ENCODE results near the gene S100A11.

S100A11 gene

DNA sequence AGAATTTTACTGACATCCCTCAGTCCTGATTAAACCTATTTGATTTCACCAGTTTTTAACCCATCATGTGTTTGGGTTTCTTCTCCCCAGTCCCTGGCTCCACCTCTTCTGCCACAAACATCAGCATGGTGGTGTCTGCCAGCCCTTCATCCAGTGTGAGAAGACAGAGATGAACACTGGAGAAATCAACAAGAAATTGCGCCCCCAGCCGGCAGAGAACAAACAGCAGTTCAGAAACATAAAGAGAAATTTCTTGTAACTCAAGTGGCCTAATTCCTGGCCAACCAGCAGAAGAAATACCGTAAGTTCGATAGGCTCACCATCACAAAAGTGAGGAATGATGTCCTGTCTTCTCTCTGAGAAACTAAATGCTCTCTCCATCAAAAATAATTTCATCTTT is 18.3 kb downstream of the S100A11 start:
- no peak overlapping the region for H3K4me3 ChIP-seq (ENCODE audit: low read depth, low read length)
- TF ChIP-seq, protein P1, sequence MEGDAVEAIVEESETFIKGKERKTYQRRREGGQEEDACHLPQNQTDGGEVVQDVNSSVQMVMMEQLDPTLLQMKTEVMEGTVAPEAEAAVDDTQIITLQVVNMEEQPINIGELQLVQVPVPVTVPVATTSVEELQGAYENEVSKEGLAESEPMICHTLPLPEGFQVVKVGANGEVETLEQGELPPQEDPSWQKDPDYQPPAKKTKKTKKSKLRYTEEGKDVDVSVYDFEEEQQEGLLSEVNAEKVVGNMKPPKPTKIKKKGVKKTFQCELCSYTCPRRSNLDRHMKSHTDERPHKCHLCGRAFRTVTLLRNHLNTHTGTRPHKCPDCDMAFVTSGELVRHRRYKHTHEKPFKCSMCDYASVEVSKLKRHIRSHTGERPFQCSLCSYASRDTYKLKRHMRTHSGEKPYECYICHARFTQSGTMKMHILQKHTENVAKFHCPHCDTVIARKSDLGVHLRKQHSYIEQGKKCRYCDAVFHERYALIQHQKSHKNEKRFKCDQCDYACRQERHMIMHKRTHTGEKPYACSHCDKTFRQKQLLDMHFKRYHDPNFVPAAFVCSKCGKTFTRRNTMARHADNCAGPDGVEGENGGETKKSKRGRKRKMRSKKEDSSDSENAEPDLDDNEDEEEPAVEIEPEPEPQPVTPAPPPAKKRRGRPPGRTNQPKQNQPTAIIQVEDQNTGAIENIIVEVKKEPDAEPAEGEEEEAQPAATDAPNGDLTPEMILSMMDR (IDR thresholded peaks at IDR 0.05; ENCODE audit: borderline replicate concordance, insufficient read depth, low read depth, low read length), result peak; percentile 43; the same call in 1 of the 2 replicates

DNA sequence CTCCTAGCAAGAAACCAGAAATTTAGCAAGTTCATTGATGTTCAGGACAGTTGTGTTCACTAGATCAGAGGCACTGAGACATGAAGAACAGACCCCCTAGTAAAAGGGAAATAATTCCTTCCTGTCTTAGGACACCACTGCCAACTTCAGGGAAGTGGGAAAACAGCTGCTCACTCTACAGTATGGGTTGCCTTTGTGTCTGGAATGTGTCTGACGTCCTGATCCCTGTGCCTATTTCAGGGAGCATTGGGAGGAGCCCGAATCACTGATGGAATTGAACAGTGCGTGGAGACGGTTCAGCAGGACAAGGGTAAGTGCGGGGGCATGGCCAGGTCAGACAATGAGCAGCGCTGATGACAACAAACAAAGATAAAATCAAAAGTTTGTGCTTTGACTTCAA is 21.0 kb downstream of the S100A11 start:
- TF ChIP-seq, protein P1 (IDR thresholded peaks at IDR 0.05; ENCODE audit: borderline replicate concordance, insufficient read depth, low read depth, low read length), result no peak
- H3K4me3 ChIP-seq (ENCODE audit: low read depth, low read length), result no peak overlapping the region

DNA sequence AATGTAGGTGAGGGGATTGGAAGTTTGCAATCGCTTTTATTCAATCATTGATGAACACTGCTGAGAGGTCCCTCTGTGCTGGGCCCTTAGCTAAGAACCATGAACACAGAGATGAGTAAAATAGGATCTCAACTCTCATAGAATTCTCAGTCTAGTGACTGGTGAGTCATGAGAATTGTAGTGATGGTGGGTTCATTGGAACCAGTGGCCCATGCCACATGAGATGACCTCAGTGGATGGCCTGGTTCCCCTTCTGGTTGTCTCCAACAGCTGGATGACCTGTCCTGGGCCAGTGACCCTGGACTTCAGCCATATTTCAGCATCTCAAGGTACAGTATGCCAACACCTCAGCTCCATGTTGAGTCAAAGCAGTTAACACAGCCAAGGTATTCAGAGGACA is 21.9 kb downstream of the S100A11 start:
- TF ChIP-seq, protein P1 (IDR thresholded peaks at IDR 0.05; ENCODE audit: borderline replicate concordance, insufficient read depth, low read depth, low read length), result no peak
- H3K4me3 ChIP-seq (ENCODE audit: low read depth, low read length), result no peak overlapping the region

DNA sequence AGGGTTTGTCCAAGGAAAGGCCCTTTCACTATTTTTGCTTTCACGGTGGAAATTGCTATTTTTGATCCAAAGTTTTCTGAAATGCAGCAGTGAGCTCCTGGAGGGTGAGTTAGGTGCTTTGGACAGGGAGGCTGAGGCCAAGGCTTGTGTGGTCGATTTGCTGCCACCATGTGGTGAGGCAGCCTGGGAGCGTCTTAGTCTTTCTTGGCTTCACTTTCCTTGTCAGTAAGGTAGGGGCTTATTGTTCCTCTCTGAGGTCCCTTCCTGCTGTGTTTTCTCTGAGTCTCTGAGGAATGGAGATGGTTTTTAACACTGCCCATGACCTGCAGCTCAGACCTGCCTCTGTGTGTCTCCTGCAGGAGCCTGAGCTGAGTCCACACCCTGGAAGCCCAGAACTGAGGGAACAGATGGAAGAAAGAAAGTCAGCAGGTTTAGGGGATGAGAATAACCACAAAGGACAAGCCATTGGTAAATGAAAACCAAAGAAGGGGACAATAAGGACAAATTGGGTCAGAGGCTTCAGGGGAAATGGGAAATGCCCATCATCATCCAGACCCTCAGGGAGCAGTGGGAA is 23.1 kb downstream of the S100A11 start:
- TF ChIP-seq, protein P1 (IDR thresholded peaks at IDR 0.05; ENCODE audit: borderline replicate concordance, insufficient read depth, low read depth, low read length), result peak; percentile 75
- H3K4me3 ChIP-seq (ENCODE audit: low read depth, low read length), result no peak overlapping the region

DNA sequence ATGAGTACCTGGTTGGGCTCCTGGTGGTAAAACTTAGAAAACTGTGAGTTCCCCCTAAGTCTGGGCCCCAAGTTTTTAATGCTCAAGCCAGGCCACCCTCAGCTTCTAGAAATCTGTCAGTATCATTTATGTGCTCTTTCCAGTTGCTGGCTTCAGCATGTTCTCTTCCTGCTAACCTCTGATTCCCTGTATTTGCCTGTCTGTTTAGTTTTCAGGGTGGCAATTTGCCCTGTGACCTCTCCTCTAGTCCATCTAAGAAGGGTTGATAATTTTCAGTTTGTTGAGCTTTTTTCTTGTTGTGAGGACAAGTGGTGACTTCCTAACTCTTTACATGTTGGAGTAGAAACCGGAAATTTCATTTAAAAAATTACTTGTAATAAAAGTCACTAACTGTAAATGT is 27.1 kb downstream of the S100A11 start:
- TF ChIP-seq, protein P1 (IDR thresholded peaks at IDR 0.05; ENCODE audit: borderline replicate concordance, insufficient read depth, low read depth, low read length), result no peak
- no peak overlapping the region for H3K4me3 ChIP-seq (ENCODE audit: low read depth, low read length)

DNA sequence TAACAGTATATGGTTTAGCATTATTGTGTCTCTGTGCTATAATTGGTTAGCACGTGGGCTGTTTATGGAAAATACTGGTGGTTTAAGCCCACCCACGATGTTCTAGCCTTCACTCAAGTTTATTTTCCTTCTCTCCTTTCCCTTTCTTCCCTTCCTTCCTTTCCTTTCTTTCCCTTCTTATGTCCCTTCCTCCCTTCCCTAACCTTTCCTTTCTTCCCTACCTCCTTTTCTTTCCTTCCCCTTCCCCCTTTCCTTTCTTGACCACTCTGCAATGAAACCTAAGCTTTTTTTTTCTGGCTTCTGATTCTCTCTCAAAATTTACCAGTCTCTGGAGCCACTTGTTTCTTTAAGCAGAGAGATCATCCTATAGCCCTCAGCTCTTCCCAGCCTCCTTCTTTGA is 29.8 kb downstream of the S100A11 start:
- TF ChIP-seq, protein P1 (IDR thresholded peaks at IDR 0.05; ENCODE audit: borderline replicate concordance, insufficient read depth, low read depth, low read length), result no peak
- no peak overlapping the region for H3K4me3 ChIP-seq (ENCODE audit: low read depth, low read length)

DNA sequence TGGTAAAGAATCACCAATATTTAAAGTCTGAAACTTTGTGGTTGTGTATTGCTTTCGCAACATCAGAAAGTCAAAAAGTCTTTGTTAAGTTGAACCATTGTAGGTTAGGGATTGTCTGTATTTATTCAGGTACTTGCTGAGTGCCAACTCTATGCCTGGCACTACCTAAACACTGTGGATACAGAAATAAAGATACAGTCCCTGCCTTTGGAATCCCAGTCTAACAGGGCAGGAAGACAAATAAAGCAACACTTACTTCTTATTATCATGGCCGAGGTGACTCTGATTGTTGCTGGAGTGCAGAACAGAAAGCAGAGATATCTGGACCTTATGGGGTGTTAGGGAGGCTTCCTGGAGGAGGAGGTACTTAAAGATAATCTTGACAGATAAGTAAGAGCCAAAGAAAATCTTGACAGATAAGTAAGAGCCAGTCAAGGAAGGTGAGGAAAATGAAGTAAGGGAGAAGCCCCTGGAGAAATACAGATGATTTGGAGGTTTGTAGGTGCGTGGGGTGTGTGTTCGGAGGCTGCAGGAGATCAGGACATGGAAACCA is 31.4 kb downstream of the S100A11 start:
- no peak overlapping the region for H3K4me3 ChIP-seq (ENCODE audit: low read depth, low read length)
- TF ChIP-seq, protein P1 (IDR thresholded peaks at IDR 0.05; ENCODE audit: borderline replicate concordance, insufficient read depth, low read depth, low read length), result no peak
